GM21367 (cell line): ENCODE results near the gene HPS6.

Experiments
- ATAC-seq: cut with Tn5 transposase; IDR thresholded peaks from one replicate; pipeline ENCODE4 v1.9.1; 2021; ENCODE audit not compliant: unreplicated experiment

Gene HPS6

GRCh38 chr10:102068216-102068615, 3.1 kb downstream of the HPS6 start:
- no peak for ATAC-seq

- no peak for ATAC-seq
Observed at GRCh38 chr10:102069071-102069470, 3.9 kb downstream of the HPS6 start.

- ATAC-seq = no peak
Observed at GRCh38 chr10:102072673-102073527, 7.8 kb downstream of the HPS6 start.

DNA sequence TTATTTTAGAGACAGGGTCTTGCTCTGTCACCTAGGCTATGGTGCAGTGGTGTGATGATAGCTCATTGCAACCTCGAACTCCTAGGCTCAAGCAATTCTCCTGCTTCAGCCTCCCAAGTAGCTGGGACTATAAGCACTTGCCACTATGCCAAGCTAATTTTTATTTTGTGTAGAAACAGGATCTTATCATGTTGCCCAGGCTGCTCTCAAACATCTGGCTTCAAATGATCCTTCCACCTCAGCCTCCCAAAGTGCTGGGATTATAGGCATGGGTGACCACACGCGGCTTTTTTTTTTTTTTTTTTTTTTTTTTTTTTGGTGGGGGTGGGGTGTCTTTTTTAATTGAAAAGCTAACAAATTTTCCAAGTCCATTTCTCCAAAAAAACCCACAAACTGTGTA, 18.4 kb downstream of the HPS6 start:
- ATAC-seq = no peak

DNA sequence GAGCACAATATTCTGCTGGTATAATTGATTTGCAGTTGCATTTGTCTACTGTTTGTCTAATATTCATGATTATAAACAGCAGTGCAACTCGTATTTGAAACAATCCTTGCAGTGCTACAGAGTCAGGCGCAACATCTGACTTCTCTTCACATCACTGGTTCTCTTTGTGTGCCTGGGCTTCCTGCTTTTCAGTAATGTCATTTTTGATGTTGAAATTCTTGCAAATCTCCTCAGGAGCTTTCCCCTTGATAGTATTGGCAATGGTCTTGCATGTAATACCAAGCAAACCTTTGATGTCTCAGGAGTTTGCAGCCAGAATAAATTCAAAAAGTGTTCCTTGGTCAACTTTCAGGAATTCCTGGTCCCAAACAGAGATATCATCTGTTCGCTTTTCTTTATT, 20.2 kb downstream of the HPS6 start:
- ATAC-seq = no peak

GRCh38 chr10:102086196-102086595, 21.0 kb downstream of the HPS6 start:
- no peak for ATAC-seq

GRCh38 chr10:102090772-102091171, 25.6 kb downstream of the HPS6 start:
- no peak for ATAC-seq

- ATAC-seq = no peak
Observed at GRCh38 chr10:102096449-102096848, 31.3 kb downstream of the HPS6 start.

GRCh38 chr10:102101152-102101551, 36.0 kb downstream of the HPS6 start:
- ATAC-seq = no peak

DNA sequence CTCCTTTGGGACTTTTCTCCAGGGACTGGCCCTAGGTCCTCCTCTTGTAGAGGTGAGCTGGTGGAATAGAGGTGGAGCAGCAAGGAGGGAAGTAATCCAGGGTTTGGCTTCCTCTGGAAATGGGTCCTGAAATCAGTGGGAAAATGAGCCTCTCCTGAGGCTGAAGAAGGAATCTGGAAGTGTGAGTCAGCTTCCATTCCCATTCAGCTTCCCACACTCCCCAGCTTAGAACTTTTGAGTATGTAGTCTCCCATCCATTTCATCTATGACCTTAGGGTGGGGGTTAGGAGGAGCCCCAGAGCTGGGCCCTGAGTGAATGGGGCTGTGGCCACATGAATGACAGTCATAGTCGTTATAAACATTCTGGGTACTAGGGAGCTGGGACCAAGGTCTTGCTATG, 37.3 kb downstream of the HPS6 start:
- ATAC-seq = no peak

DNA sequence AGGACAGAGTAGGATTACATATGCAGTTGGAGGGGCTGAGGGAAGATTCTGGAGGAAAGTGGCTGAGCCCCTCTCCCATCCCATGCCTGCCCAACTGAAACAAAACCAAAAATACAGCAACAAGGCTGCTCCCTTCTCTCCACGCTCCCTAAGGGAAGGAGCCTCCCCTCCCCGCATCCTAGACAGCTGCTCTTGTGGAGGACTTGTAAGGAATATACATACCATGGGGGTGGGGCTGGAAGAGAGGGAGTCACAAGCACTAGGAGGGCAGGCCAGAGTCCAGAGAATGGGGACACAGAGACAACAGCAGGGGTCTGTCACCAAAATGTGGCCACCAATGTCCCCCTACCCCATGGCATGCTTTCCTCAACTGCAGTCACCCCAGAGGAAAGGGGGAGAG, 41.8 kb downstream of the HPS6 start:
- ATAC-seq = no peak

GRCh38 chr10:102109166-102110116, 44.3 kb downstream of the HPS6 start:
- no peak for ATAC-seq

DNA sequence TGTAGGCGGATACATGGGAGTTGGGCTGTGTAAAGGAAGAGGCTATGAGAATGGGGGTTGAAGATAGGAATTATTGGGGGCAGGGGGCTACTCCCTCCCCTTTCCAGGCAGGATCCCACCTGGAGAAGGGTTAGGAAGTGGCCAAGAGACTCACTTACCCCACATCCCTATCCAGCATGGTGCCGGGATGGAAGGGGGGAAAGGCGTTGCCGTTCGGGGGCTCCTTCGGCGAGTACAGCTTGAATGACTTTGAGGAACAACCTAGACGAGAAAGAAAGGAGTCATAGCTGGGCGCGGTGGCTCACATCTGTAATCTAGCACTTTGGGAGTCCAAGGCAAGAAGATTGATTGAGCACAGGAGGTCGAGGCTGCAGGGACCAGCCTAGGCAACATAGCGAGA, 46.1 kb downstream of the HPS6 start:
- ATAC-seq = no peak

- no peak for ATAC-seq
Observed at GRCh38 chr10:102112210-102112817, 47.2 kb downstream of the HPS6 start.

DNA sequence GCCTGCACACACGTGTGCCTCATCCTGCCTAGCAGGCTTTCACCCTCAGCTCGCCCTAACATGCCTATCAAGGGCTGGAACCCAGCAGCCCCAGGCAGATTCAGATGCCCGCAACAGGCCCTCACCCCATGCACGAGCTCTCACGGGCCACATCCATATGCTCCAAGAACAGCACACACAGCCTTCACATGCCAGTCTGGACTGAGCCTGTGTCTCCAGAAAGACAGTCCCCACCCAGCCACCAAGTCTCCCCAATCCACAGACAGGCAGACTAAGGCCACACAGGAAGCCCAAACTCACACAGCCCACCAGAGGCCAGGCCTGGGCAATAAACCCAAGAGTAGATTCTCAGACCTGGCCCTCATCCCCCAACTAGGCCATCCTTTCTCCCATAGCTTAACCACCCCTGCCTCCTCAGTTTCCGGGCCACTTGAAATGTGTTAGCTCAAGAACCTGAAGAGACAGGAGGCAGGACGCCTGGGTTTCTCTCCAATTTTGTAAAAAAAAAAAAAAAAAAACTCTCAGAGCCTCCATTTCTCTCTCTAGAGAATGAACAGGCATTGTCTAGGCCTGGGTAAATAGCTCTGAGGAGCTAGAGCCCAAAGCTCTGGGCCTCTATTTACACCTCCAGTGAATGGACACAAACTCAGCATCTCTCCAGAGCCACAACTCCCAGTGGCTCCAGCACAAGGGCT, 48.3 kb downstream of the HPS6 start:
- no peak for ATAC-seq

DNA sequence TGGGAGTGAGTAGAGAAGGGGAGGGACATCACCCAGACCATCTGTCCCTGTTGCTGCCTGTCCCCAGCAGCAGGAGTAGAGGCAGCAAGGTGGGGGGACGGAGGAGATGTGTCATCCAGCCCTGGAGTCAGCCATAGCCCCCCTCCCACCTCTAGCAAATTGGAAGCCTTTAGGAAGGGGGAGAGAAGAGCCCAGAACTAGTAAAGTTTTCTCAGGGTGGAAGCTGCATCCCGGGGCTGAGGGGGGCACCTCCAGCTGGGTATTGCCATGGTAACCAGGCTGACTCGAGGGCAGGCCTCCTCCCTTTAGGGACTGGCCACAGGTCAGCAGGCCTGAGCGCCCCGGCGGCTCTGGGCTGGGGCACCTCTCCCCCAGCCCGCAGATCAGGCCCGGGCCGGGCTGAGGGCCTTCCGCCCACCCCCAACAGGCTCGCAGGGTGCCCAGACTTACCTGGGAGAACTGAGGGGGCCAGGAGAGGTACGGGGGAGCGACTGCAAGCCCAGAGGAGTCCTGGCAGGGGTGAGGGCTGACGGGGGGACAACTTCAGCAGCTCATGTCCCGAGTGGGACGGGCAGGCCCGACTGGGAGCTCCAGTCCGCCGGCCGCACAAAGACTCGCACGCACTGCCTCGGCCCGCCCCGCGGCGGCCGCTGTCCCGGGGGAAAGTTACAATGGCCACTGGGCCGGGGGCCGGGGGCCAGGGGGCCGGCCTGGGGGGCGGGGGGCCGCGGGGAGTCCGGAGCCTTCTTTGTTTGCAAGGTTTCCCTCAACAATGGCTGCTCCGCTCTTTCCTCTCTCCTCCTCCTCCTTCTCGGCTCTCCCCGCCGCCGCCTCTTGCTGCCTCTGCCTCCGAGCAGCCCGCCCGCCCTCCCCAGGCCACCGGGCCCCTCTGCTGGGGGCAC, 49.1 kb downstream of the HPS6 start:
- no peak for ATAC-seq

DNA sequence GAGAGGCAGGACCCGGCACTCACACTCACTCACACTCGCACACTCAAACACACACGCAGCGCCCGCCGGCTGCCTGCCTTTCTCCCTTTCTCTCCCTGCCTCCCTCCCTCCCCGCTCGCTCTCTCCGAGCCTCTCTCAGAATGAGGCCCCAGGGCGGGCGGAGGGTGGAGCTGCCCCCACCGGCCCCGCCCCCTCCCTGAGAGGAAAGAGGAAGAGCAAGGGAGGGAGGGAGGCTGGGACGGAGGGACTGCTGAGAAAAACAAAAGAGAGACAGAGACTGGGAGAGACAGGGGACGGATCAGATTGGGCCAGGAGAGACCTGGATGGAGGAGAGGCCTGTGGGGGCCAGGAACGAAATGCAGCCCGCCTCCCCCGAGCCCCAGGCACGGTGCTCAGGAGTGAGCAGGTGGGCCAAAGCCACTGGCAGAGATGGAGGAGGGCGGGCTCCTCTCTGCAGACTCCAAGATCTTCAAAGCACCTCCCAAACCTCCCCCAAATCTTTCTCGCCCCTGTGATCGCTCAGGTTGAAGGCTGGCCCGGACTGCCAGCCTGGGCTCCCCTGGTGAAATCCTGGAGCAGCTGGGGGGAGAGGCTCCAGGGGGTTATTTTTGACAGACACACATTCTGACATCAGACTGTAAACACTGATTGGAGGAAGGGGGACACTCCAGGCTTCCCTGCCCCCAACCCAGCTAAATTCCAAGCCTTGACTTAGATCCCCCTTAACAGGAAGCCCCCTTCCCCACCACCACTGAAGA, 49.9 kb downstream of the HPS6 start:
- ATAC-seq = peak; percentile 42

- ATAC-seq = no peak
Observed at GRCh38 chr10:102115775-102116174, 50.6 kb downstream of the HPS6 start.

DNA sequence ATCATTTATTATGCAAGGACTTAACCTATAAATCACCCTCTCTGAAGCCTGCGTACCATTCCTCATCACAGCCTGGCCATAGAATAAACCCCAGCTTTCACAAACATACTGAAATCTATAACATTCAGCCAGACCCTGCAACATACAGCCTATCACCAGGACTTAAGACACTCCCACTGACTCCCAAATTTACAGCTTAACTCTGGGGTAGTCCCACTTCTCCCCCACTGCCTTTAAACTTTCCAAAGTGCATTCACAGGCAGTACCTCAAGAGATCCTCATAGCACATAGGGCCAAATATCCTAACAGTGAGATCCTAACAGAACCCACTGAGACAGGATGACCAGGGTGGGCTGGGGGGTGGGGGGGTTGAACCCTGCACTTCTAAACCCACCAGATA, 51.5 kb downstream of the HPS6 start:
- no peak for ATAC-seq
